GM18520 (cell line): Measurements from ENCODE around the gene CKLF.
"Not testable (repeated sequence)": the region's sequence is repeated elsewhere in the genome, so short reads cannot be mapped to it uniquely, and the experiment has no call there.

ENCODE experiments used
- ATAC-seq: cut with Tn5 transposase; IDR thresholded peaks from one replicate; pipeline ENCODE4 v1.9.1; 2021; ENCODE audit not compliant: unreplicated experiment

Gene CKLF

DNA sequence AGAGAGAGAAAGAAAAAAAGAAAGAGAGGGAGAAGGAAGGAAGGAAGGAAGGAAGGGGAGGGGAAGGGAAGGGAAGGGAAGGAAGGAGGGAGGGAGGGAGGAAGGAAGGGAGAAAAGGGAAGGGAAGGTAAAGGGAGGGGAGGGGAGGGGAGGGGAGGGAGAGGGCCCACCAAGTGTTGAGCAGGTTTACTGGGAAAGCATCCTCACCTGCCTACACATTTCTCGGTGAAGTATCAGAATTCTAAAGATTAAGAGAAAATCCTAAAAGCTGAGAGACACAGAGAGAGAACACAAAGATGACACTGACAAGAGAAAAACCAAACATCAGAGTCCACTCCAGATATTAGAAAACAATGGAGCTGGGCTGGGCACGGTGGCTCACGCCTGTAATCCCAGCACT lies 39.9 kb downstream of the CKLF start:
- ATAC-seq, result no peak

DNA sequence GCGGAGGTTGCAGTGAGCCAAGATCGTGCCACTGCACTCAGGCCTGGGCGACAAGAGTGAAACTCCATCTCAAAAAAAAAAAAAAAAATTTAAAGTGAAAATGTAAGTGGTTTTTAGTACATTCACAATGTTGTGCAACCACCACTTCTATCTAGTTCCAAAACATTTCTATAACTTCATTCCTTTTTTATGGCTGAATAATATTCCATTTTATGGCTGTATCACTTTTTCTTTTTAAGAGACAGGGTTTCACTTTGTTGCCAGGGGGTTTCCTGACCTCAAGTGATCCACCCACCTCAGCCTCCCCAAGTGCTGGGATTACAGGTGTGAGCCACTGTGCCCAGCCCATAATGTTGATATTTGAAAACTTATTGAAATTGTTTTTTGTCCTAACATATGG lies 40.4 kb downstream of the CKLF start:
- ATAC-seq, result no peak

DNA sequence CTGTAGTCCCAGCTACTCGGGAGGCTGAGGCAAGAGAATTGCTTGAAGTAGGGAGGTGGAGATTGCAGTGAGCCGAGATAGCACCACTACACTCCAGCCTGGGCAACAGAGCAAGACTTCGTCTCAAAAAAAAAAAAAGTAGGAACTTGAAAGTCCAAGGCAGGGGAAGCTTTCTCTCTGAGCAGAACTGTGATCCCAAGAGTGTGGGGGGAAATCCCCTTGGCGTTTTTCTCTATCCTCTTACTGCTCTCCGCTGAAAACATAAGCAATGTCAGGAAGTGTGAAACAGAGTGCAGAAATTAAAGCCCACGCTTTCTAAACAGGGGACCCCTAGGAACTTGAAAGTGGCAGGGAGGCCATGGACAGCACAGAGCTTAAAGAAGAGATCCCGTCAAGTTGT lies 42.4 kb downstream of the CKLF start:
- ATAC-seq, result no peak

DNA sequence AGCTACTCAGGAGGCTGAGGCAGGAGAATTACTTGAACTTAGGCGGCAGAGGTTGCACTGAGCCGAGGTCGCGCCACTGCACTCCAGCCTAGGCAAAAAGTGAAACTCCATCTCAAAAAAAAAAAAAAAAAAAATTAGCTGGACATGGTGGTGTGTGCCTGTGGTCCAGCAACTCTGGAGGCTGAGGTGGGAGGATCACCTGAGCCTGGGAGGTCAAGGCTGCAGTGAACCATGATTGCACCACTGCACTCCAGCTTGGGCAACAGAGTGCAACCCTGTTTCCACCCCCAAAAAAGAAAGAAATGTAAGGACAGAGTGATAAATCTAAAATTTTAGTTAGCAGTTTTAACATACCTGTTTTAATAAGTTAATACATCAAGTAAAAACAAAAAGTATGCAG lies 44.2 kb downstream of the CKLF start:
- not testable (repeated sequence) for ATAC-seq

DNA sequence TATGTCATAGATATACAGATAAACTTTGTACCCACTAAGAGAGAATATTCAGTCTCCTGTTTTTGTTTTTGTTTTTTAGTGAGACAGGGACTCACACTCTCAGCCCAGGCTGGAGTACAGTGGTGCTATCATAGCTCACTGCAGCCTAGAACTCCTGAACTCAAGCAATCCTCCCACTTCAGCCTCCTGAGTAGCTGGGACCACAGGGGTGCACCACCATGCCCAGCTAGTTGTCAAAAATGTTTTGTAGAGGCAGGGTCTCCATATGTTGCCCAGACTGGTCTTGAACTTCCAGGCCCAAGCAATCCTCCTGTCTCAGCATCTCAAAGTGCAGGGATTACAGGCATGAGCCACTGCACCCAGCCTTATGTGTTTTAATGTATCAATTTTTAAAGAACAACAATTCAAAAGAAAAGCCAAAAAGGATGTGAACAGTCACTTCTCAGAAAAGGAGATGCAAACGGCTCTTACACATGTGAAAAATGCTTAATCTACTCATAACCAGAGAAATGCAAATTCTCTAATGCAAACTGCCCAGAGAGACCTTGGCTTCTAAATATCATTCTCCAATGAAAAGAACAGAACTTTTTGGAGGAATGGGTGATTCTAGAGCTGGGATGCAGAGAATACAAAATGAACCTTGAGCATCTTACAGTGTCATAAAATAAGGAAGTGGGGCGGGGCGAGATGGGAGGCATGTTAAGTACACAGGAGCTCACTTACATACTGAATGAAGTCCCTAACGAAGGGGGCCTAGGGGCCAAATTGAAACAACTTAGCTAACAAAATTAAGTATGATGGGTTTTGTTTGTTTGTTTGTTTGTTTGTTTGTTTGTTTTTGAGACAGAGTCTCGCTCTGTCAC lies 44.8 kb downstream of the CKLF start:
- ATAC-seq, result no peak

DNA sequence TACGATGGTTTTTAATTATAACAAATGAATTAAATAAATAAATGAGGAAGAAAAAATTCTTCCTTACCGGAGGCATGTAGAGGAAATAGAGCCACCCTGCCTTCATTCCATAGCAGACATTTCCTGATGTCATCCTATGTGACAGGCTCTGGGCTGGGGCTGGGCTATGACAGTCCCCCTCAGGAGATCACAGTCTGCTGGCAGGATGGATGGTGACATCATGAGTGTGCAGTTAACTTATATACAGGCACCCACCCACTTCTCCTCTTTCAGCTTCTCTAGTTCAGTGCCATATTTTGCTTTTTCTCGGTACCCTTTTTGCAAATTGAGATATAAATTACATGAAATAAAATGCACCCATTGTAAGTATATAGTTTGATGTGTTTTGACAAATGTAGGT lies 45.7 kb downstream of the CKLF start:
- no peak for ATAC-seq

DNA sequence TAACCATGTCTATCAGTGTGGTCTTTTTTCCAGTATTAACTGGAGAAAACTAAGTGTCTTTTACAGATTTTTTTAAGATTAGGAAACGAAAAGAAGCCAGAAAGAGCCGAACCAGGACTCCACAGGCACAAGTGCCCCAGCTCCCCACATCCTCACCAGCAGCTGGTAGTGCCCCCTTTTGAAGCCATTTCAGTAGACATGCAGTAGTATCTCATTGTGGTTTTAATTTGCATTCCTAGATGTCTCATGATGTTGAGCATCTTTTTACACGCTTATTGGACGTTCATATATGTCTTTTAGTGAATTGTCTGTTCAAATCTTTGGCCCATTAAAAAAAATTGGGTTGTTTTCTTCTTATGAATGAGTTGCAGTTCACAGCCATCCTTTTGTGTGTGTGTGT lies 47.4 kb downstream of the CKLF start:
- ATAC-seq, result no peak

DNA sequence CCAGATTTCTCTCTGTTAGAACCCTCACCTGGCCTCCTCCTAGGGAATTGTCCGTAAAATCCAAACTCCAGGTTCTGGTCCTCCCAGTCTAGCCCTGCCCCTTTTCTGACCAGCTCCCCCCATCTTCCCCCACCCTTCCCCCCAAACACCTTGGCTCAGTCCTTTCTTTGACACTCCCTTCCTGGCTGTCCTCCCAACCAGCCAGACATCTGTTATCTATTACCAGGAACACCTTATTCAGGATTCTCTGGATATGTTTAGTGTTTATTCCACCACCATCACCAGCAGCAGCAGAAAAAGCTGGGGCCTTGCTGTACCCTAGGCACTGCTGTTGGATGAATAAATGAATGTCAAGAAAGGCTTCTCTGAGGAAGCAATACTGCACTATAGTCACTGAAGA lies 48.1 kb downstream of the CKLF start:
- no peak for ATAC-seq

DNA sequence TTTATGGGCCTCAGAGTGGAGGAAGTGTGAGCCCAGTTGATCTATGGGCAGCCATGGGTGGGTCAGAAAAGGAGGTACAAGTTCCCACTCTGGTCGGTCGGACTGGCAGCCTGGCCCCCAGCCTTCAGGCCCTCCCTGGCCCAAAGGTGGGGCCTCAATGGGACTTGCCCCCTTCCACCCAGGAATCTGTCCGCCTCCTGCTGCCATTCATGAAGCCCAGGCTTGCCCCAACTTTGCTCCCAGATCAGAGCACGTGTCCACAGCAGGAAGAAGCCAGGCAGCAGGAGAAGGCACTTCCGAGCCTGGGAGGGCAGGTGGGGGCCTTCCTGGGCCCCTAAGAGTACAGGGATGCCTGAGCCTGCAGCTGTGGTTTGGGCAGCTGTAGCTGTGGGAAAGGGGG lies 49.1 kb downstream of the CKLF start:
- no peak for ATAC-seq

DNA sequence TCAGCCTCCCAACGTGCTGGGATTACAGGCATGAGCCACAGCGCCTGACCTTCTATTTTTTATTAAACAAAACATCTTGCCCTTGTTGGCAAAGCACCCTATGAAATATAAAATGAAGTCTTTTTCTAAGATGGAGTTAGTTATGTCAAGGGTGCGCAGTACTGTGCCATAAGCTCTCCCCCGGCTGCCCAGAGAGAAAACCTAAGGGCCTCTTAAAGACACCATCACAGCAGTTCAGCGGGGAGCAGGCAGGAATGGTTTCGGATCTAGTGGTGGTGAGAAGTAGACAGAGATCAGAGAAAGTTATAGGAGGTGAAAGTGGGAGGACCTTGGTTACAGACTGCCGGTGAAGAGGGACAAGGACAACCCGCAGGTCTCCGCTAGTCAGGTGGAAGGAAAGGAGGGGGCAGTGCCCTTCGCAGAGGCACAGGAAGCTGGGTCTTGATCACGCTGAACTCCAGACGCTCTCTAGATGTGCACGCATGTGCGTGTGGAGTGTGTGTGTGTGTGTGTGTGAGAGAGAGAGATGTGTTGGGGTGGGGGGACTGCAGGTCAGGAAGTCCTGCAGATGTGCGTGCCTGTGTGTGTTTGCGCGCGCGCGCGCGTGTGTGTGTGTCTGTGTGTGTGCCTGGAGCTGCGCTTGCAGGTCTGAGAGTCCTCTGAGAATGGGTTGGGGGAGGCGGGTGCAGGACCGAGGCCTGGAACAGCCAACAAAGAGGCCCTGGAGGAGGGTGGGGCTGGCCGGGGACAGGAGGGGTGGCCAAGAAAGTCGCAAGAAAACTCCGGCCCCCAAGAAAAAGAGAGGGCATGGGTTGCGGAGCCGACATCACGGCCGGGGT lies 51.4 kb downstream of the CKLF start:
- ATAC-seq, result no peak

DNA sequence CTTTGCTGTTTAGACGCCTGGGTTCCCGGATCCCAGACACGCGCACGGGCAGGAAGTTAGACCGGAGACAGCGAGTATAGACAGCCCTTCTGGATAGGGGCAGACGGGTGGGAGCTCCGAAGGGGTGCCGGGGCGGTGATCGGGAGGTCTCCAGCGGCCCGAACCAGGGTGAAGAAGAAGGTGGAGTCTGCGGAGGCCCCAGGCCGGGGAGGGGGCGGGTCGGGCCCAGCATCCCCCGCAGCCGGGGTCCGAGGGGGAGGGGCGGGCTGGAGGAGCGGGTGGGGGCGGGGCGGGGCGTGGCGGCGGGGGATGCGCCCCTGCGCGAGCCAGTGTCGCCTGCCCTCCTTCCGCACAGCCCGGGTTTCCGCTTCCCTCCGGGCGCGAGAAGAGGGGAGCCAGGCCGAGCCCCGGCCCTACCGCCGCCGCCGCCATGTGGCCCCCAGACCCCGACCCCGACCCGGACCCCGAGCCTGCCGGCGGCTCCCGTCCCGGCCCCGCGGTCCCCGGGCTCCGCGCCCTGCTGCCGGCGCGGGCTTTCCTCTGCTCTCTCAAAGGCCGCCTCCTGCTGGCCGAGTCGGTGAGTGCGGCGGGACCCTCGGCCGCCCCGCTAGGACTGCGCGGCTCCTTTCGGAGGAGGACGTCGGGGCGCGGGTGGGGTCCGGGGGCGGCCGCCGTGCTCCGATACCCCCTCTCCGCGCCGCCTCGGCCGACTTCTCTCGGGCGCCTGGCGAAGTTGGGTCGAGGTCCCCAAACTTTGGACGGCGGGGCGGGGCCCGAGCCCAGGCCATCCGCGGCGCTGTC lies 52.2 kb downstream of the CKLF start, which contains the start of gene CMTM3:
CMTM3 (plus strand) TSS at position 329 of the 801 bp plus-strand sequence; CDS start at position 431, 102 bp downstream.
- no peak for ATAC-seq

DNA sequence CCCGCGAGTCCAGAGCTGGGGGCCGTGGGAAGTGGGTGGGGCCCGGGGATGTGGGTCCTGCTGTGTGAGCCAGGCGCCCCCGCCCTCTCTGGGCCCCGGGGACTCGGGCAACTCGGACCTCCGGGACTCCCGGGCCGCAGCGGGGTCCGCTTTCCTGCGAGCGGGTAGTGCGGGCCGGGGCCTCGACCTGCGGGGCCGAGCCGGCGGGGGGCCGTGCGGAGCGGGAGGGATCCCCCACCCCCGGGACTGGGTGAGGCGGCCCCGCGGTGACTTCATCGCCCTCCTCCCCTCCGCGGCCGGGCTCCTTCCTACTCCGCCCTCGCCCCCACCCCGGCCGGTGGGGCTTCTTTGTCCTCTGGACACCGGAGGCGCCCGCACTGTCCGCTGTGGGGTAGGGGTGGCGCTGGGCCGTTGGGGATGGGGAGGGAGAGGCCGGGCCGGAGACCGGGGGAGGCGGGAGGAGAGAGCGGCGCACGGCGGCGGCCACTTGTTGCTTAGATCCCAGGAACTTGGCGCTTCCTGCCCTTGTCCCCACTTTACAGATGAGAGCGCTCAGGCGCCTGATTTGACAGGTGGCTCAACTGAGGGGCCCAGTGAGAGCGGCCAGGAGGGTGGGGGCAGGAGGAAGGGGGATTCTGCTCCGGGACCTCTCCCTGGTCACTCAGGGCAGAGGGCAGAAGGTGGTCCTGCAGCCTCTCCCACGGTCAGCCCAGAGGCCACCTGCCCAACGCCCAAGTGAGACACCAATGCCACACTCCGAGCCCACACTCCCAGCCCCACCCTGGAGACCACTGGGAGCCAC lies 53.0 kb downstream of the CKLF start:
- no peak for ATAC-seq

DNA sequence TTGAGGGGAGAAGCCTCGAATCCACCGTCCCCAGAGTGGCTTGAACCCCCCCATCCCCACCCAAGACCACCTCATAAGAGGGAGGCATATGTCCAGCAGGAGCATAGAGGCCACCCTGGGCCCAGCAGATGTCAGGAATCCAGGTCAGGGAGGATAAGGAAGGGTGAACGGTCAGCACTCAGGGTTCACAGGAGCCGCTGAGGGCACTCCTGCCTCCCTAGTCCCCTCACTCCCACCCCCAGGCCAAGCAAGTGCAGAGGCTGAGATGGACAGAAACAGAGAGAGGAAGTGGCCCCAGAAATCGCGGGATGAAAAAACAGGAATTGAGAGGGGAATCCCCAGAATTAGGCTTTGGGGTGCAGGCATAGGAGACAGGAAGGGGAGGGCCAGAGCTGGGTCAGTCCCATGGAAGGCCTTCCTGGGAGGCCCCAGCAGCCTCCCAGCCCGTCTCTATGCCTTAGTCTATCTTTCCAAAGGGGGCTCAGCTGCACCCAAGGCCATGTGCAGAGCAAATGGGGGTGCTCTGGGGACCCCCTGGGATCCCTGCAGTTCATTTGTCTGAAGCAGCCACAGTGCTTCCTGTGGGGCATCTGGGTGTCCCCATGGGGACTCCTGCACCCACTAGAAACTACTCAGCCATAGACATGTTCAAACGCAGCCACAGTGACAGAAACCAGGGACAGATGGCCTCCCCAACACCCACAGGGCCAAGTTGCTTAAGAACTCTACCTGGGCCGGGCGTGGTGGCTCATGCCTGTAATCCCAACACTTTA lies 53.8 kb downstream of the CKLF start:
- peak; percentile 55 for ATAC-seq

DNA sequence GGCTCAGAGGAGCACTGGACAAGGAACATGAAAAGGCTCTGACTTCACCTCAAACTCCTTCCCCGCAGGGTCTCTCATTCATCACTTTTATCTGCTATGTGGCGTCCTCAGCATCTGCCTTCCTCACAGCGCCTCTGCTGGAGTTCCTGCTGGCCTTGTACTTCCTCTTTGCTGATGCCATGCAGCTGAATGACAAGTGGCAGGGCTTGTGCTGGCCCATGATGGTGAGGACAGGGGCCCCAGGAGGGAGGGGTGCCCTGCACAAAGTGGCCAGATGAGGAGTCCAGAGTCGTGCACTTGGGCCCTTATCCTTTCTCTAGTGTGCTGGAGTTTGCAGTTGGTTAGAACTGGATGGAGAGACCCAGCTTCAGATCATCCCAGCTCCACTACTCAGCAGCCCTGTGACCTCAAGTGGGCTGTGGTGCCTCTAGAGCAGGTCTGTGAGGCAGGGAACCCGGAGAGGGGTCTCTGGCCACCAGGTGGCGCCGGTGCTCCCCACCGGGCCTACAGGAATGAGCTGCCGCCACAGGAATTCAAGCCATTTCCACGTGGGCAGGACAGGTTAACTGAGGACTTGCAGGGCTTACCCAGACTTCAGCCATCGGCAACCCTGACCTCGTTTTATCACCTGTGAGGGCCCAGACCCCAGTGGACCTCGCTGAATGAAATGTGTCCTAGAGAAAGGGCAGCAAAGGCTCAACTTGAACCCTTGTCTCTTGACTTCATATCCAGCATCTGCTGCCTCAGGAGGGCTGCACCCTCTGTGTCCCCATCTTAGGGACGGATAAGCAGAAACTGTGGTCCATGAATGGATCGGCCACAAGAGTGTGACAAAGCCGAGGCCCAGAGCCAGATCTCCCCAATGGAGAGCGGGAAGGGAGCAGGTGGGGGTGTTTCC lies 56.1 kb downstream of the CKLF start:
- no peak for ATAC-seq

DNA sequence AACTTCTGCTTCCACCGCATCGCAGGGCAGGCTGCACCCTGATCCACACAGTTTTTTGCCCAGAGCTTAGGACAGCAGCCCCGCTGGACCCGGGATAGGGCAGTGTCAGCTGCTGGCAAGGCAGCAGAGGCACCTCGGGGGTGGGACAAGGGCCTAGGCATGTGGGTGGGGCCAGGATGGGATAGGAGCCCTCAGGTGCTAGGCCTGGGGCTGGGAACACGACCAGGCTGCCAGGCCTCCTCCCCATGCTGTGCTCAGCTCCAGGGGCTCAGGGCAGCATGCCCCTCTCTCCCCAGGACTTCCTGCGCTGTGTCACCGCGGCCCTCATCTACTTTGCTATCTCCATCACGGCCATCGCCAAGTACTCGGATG lies 56.7 kb downstream of the CKLF start:
- no peak for ATAC-seq

DNA sequence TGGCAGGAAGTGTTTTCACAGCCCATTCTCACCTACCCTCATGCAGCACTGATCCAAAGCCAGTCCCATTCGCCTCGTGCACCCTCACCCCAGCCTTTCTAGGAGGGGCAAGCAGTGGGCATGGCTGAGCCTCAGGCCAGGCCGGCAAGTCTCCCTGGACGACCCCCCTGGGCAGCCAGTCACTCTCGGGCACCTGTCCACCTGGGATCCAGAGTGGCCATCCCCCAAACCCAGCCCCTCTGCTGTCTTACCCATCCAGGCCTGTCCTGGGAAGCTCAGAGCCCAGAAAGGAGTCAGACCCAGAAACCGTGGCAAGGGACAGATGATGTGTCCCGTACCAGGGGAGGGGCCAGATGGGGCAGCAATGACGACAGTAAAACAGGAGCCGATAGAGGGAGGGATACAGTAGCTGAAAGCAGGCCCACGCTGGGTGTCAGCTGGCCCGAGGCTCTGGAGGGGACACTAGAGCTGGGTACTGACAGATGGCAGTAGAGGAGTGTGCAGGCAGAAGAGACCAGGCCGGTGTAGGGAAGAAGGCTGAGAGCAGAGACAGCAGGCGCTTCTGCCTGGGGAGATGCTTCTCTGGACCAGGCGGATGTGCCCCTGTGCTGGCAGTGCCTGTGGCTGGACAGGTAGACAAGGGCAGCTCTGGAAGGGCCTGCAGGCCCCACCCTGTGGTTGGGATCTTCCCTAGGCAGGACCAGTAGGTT lies 57.9 kb downstream of the CKLF start:
- no peak for ATAC-seq

DNA sequence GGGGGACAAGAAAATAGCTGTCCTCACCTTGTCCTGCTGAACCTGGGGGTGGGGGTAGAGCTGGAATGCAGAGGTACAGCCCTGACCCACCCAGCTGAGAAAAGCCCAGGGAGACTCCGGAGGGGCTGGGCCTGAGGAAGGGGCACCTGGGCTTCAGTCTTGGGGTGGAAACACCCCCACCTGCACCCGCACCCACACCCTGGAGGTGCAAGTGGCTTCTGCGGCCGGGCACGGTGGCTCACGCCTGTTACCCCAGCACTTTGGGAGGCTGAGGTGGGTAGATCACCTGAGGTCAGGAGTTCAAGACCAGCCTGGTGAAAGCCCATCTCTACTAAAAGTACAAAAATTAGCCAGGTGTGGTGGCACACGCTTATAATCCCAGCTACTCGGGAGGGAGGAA lies 59.5 kb downstream of the CKLF start:
- ATAC-seq, result not testable (repeated sequence)

DNA sequence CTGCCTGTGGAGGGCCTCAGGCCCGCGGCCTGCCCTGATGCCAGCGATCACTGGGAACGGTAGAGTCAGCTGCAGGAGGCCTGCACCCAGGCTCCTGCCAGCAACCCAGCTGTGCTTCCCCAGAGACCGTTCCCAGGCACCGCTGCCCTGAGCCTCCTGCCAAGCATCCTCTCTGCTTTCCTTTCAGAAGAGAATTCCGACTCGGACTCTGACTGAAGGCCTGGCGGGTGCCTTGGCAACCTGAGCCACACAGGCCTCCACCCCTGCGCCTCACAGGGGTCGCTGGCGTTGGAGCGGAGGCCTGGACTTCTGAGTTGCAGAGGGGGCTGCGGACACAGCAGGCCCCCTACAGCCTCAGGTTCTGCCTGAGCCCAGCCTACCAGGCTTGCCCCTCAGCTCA lies 60.0 kb downstream of the CKLF start:
- ATAC-seq, result no peak
